Measurements from ENCODE around the gene ACAN.

DNA sequence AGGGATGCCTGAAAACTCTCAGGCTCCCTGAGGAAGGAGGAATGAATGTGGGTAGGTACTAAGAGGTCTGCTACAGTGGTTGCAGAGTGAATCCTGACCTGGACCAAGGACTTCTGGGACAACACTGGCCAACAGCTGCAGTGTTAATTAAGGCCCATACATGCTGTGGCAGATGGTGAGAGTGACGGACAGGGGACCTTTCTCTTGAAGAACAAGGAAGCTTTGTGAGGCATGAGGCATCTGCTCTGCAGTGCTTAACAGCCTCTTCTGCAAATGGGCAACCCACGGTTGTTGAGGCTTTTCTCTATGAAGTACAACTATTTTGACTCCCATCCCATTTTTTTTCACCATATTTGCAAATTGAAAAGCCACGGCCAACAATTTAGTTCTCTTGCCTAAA is 26.6 kb upstream of the ACAN start:
- no peak for TF ChIP-seq JUND (IDR thresholded peaks at IDR 0.05; ENCODE audit: low read depth, low read length)
- TF ChIP-seq POLR2A (IDR thresholded peaks at IDR 0.05; ENCODE audit: low read depth, low read length): no peak
- TF ChIP-seq, protein P1, sequence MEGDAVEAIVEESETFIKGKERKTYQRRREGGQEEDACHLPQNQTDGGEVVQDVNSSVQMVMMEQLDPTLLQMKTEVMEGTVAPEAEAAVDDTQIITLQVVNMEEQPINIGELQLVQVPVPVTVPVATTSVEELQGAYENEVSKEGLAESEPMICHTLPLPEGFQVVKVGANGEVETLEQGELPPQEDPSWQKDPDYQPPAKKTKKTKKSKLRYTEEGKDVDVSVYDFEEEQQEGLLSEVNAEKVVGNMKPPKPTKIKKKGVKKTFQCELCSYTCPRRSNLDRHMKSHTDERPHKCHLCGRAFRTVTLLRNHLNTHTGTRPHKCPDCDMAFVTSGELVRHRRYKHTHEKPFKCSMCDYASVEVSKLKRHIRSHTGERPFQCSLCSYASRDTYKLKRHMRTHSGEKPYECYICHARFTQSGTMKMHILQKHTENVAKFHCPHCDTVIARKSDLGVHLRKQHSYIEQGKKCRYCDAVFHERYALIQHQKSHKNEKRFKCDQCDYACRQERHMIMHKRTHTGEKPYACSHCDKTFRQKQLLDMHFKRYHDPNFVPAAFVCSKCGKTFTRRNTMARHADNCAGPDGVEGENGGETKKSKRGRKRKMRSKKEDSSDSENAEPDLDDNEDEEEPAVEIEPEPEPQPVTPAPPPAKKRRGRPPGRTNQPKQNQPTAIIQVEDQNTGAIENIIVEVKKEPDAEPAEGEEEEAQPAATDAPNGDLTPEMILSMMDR (IDR thresholded peaks at IDR 0.05 in 2 of 3, conservative IDR thresholded peaks at IDR 0.05 in 1 of 3; ENCODE audit: control insufficient read depth in 2 of 3, extremely low read depth in 1 of 3, insufficient read depth in 1 of 3, low read depth in 3 of 3, low read length in 3 of 3): no peak
- no peak for TF ChIP-seq TCF3 (IDR thresholded peaks at IDR 0.05; ENCODE audit: borderline replicate concordance, insufficient read depth, low read depth, low read length)
- TF ChIP-seq, protein P2, sequence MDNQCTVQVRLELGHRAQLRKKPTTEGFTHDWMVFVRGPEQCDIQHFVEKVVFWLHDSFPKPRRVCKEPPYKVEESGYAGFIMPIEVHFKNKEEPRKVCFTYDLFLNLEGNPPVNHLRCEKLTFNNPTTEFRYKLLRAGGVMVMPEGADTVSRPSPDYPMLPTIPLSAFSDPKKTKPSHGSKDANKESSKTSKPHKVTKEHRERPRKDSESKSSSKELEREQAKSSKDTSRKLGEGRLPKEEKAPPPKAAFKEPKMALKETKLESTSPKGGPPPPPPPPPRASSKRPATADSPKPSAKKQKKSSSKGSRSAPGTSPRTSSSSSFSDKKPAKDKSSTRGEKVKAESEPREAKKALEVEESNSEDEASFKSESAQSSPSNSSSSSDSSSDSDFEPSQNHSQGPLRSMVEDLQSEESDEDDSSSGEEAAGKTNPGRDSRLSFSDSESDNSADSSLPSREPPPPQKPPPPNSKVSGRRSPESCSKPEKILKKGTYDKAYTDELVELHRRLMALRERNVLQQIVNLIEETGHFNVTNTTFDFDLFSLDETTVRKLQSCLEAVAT (IDR thresholded peaks at IDR 0.05): no peak
- TF ChIP-seq CHD2 (IDR thresholded peaks at IDR 0.05; ENCODE audit: borderline replicate concordance, low read depth, low read length): no peak
- no peak for TF ChIP-seq GABPA (IDR thresholded peaks at IDR 0.05; ENCODE audit: low read depth)
- TF ChIP-seq RFX5 (IDR thresholded peaks at IDR 0.05; ENCODE audit: low read depth, low read length): no peak
- TF ChIP-seq RAD51 (IDR thresholded peaks at IDR 0.05): no peak
- no peak for TF ChIP-seq HCFC1 (IDR thresholded peaks at IDR 0.05; ENCODE audit: low read length)
- TF ChIP-seq NFIC (IDR thresholded peaks at IDR 0.05; ENCODE audit: low read depth, low read length): no peak
- no peak for TF ChIP-seq JUNB (IDR thresholded peaks at IDR 0.05)
- no peak for TF ChIP-seq POLR2AphosphoS5 (IDR thresholded peaks at IDR 0.05; ENCODE audit: low read length)
- TF ChIP-seq TBL1XR1 (IDR thresholded peaks at IDR 0.05; ENCODE audit: low read depth, low read length): no peak

All from GM12878 (cell line).